K562 (cell line): ENCODE measurements around the gene KLHL33. TPM values are rescaled to one million over a fixed set of nuclear protein-coding genes. Genes with fewer than 3 reads are reported as not detected.

ENCODE experiments used
- ATAC-seq: fragments of 200-7000 bp; cut with Tn5 transposase; 3 replicates; pipeline ENCODE4 v1.9.1; 2020; ENCODE audit warnings: moderate library complexity
- BruUV-seq: library from RNA; stranded (reverse); fragments of 400-500 nt; replicated peaks from 2 replicates; lab custom pipeline; 2021; lab: Mats Ljungman, UMichigan
- CTCF ChIA-PET: fragments of 300-600 bp; formaldehyde crosslinking; extraction: SDS; loops from one replicate; lab custom pipeline; 2021; ENCODE audit warnings: low intra/inter-chr PET ratio; lab: Yijun Ruan, JAX
- POLR2A ChIA-PET: fragments of 300-600, 350-650 bp; sonication (Branson Sonifier 250); formaldehyde crosslinking; extraction: SDS; loops from one replicate; lab custom pipeline; 2021; ENCODE audit warnings: antibody characterized with exemption, inconsistent platforms; lab: Yijun Ruan, JAX
- DNase-seq, 4 experiments: peaks; one replicate each; pipeline versions ENCODE4 v3.0.0 to v3.0.0-alpha.2; 2011 to 2018; ENCODE audit warnings: low spot score in 3 of 4, mixed read lengths in 3 of 4; ENCODE audit errors: extremely low read depth in 1 of 4
- FAIRE-seq: peaks from 2 replicates; lab custom pipeline; 2011; peaks lifted over from hg19 to GRCh38; lab: Jason Lieb, UNC
- H2AFZ ChIP-seq: 2 replicates; pipeline ENCODE4 v1.6.0; 2011; ENCODE audit warnings: low read depth, low read length, control low read depth, inconsistent platforms
- H3K27ac ChIP-seq: fragments of 200-600 bp; 3 replicates; pipeline ENCODE4 v1.8.0; 2011; ENCODE audit warnings: low read depth, mild to moderate bottlenecking, control low read depth, inconsistent platforms, low read length, moderate library complexity, mixed read lengths; ENCODE audit errors: extremely low read depth
- H3K27me3 ChIP-seq, 2 experiments: fragments of 300-600 bp in 1 of 2; 2 replicates in 1 of 2; 3 replicates in 1 of 2; pipeline versions ENCODE4 v1.6.0 to v1.8.0; 2011; ENCODE audit warnings: inconsistent platforms in 2 of 2, low read length in 2 of 2, mild to moderate bottlenecking in 1 of 2, mixed read lengths in 1 of 2, moderate library complexity in 1 of 2; ENCODE audit not compliant: control insufficient read depth in 2 of 2, insufficient read depth in 2 of 2
- H3K36me3 ChIP-seq: fragments of 300-600 bp; 3 replicates; pipeline ENCODE4 v1.8.0; 2011; ENCODE audit warnings: mild to moderate bottlenecking, low read length, inconsistent platforms; ENCODE audit not compliant: control insufficient read depth, insufficient read depth
- H3K4me1 ChIP-seq, 2 experiments: fragments of 200-600 bp in 1 of 2; replicated peaks in 1 of 2; 2 replicates in 1 of 2; 3 replicates in 1 of 2; pipeline versions ENCODE4 v1.5.1 to v1.8.0; 2011; ENCODE audit warnings: inconsistent platforms in 2 of 2, low read length in 2 of 2, mild to moderate bottlenecking in 1 of 2, mixed read lengths in 1 of 2, moderate library complexity in 1 of 2; ENCODE audit not compliant: control insufficient read depth in 2 of 2, insufficient read depth in 2 of 2
- H3K4me2 ChIP-seq: 2 replicates; pipeline ENCODE4 v1.6.1; 2011; ENCODE audit warnings: low read length, control low read depth, inconsistent platforms, mixed read lengths; ENCODE audit not compliant: insufficient read depth
- H3K4me3 ChIP-seq: fragments of 200-600 bp; sonication (generic), shearing (Covaris generic); 2 replicates; pipeline ENCODE4 v1.5.1; 2016; ENCODE audit warnings: control low read depth, inconsistent platforms
- H3K79me2 ChIP-seq: fragments of 200-600 bp; 3 replicates; pipeline ENCODE4 v1.8.0; 2011; ENCODE audit warnings: low read length, inconsistent platforms; ENCODE audit not compliant: control insufficient read depth, insufficient read depth
- H3K9ac ChIP-seq, 2 experiments: 2 replicates each; pipeline versions ENCODE4 v1.6.0 to v1.6.1; 2011; ENCODE audit warnings: low read depth in 2 of 2, low read length in 2 of 2, control low read depth in 1 of 2, inconsistent platforms in 1 of 2, mild to moderate bottlenecking in 1 of 2, mixed read lengths in 1 of 2; ENCODE audit not compliant: insufficient read depth in 1 of 2
- H3K9me1 ChIP-seq: one replicate; pipeline ENCODE4 v1.6.0; 2011; ENCODE audit warnings: inconsistent platforms, mild to moderate bottlenecking, low read length, moderate library complexity; ENCODE audit not compliant: control insufficient read depth, insufficient read depth
- H3K9me3 ChIP-seq: replicated peaks from 2 replicates; pipeline ENCODE4 v1.5.1; 2011; ENCODE audit warnings: low read depth, low read length, inconsistent platforms; ENCODE audit not compliant: control insufficient read depth, insufficient read depth
- H4K20me1 ChIP-seq: replicated peaks from 2 replicates; pipeline ENCODE4 v1.6.1; 2011; ENCODE audit warnings: low read length, inconsistent platforms, mixed read lengths; ENCODE audit not compliant: control insufficient read depth, insufficient read depth
- BMI1 ChIP-seq: fragments of 150-350 bp; IDR thresholded peaks from 2 replicates; pipeline ENCODE4 v1.6.1; 2014; ENCODE audit warnings: low read length
- NR2C1 ChIP-seq, 2 experiments: fragments of 450-650 bp; IDR thresholded peaks; 2 replicates each; pipeline ENCODE4 v1.6.1; 2017; ENCODE audit warnings: mild to moderate bottlenecking in 2 of 2, antibody characterized with exemption in 1 of 2, inconsistent platforms in 1 of 2, missing compliant biosample characterization in 1 of 2, missing genetic modification characterization in 1 of 2
- POLR2H ChIP-seq: IDR thresholded peaks from 2 replicates; pipeline ENCODE4 v1.6.1; 2016; ENCODE audit warnings: missing genetic modification characterization, low read depth, mild to moderate bottlenecking, control low read depth, missing compliant biosample characterization, moderate library complexity
- SPI1 ChIP-seq: IDR thresholded peaks from 2 replicates; pipeline ENCODE4 v1.6.1; 2011; ENCODE audit warnings: low read depth, low read length, control low read depth, borderline replicate concordance
- ZNF121 ChIP-seq: sonication (generic); formaldehyde crosslinking; conservative IDR thresholded peaks from 2 replicates; pipeline ENCODE4 v1.8.0; 2022; ENCODE audit warnings: missing genetic modification reagents
- WGBS: fragments of 100-300 bp; shearing (Covaris generic); methylation state at CpG from one replicate; pipeline ENCODE4 v1.1.6; 2016; ENCODE audit warnings: low coverage, mixed read lengths; ENCODE audit not compliant: insufficient coverage; ENCODE audit errors: missing lambda C conversion rate; 5-methylcytosine and 5-hydroxymethylcytosine counted together
- in situ Hi-C: fragments of 300-500 bp; cut with MboI; formaldehyde crosslinking; loops from 4 replicates; pipeline ENCODE4 v1.15.0; 2018; ENCODE audit warnings: inconsistent platforms, mixed read lengths
- intact Hi-C: fragments of 100-400 bp; cut with micrococcal nuclease; formaldehyde crosslinking; loops from 2 replicates; pipeline ENCODE4 v1.14.2; 2022
- polyA plus RNA-seq, 8 experiments: library from polyadenylated mRNA; depleted of rRNA in 4 of 8; stranded (reverse) in 5 of 8; unstranded in 3 of 8; fragments of >200 nt; fragmentation: Nextera tagmentation in 2 of 8; fragmentation: Illumina TruSeq in 1 of 8; extraction: Ambion mirVana in 2 of 8; extraction: Trizol in 1 of 8; gene quantifications; 2 replicates each; pipeline versions ENCODE4 v1.2.1 to v1.2.3, GENCODE V29; 2011 to 2014; ENCODE audit warnings: inconsistent platforms in 1 of 8, missing spikeins in 1 of 8
- total RNA-seq, 7 experiments: library from RNA; depleted of rRNA in 6 of 7; stranded (reverse); fragments of >200 nt in 6 of 7; fragmentation: Illumina TruSeq in 2 of 7; extraction: Trizol in 2 of 7; gene quantifications; 2 replicates each; pipeline versions ENCODE4 v1.2.1 to v1.2.3, GENCODE V29; 2011 to 2021; ENCODE audit warnings: low replicate concordance in 1 of 7
- TF ChIP-seq, protein P1 (sequence below): fragments of 250-450 bp; sonication (Bioruptor Pico); IDR thresholded peaks from 2 replicates; pipeline ENCODE4 v1.4.0; 2020; ENCODE audit warnings: mild to moderate bottlenecking, moderate library complexity, borderline replicate concordance

KLHL33 gene
- total and polyA plus RNA-seq, 9 of the 15 experiments (the other 6 are each of a cell fraction or from before 2014, with no cell fraction given): 0.04 to 0.27 (median 0.13) TPM; not detected in 6

DNA sequence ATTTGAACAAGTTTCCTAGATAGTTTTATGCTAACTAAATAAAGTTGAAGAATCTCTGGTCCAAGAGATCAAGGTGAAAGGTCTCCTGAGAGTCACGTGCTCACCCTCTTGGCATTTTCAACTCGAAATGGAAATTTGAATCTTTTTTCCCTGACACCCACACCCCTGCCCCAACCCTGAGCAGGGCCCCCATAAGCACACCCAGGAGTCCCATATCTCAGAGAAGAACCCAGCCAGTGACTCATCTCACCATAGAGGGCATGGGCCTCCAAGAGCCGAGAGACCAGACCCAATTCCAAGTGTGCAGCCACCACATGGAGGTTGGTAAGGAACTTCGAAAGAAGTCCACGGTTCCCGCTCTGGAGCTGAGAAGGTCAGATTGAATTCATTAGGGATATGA, 55.3 kb downstream of the KLHL33 start:
- Histone ChIP-seq H3K9ac (no peak overlapping the region), H3K27ac (no peak overlapping the region), H3K9me3 (no peaks in the 10 kb centered on the region), H3K4me2 (no peak overlapping the region), H3K36me3 (peaks cover 42% of the 10 kb centered on the region; the same call in 1 of the 3 replicates), H3K4me3 (no peak overlapping the region), H3K27me3 (no peaks in the 10 kb centered on the region), H3K9me1 (no peaks in the 10 kb centered on the region), H3K4me1 (no peaks in the 10 kb centered on the region), H2AFZ (no peak overlapping the region), H3K79me2 (no peaks in the 10 kb centered on the region), H4K20me1 (no peaks in the 10 kb centered on the region)
- DNase-seq (no peak), FAIRE-seq (no peak), ATAC-seq (no peak)
- BruUV-seq: no TSS peak
- intact Hi-C loops: no loop called here
- CTCF ChIA-PET: no interaction called here
- POLR2A ChIA-PET: interaction anchor here (0.8 kb wide), 1 partner anchor 383 kb away, joined by 4 read pairs; no protein-coding TSS in a partner anchor
- TF ChIP-seq SPI1 (no peak), BMI1 (no peak), ZNF121 (CRISPR knock-in tag) (no peak), NR2C1 (IDR thresholded peaks at IDR 0.05) (no peak), NR2C1 (tag; IDR thresholded peaks at IDR 0.05) (no peak), POLR2H (tag) (no peak)
- TF ChIP-seq, protein P1, sequence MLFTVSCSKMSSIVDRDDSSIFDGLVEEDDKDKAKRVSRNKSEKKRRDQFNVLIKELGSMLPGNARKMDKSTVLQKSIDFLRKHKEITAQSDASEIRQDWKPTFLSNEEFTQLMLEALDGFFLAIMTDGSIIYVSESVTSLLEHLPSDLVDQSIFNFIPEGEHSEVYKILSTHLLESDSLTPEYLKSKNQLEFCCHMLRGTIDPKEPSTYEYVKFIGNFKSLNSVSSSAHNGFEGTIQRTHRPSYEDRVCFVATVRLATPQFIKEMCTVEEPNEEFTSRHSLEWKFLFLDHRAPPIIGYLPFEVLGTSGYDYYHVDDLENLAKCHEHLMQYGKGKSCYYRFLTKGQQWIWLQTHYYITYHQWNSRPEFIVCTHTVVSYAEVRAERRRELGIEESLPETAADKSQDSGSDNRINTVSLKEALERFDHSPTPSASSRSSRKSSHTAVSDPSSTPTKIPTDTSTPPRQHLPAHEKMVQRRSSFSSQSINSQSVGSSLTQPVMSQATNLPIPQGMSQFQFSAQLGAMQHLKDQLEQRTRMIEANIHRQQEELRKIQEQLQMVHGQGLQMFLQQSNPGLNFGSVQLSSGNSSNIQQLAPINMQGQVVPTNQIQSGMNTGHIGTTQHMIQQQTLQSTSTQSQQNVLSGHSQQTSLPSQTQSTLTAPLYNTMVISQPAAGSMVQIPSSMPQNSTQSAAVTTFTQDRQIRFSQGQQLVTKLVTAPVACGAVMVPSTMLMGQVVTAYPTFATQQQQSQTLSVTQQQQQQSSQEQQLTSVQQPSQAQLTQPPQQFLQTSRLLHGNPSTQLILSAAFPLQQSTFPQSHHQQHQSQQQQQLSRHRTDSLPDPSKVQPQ (CRISPR knock-in tag): no peak
- WGBS: 66% methylated on average over 5 of the region's 6 CpGs
- in situ Hi-C loops: no loop called here
